GM19238 (cell line): ENCODE results near the gene NME3.

Experiments
- DNase-seq: peaks from one replicate; pipeline ENCODE4 v3.0.0; 2011; ENCODE audit warnings: low spot score; ENCODE audit not compliant: insufficient read length

NME3 gene

DNA sequence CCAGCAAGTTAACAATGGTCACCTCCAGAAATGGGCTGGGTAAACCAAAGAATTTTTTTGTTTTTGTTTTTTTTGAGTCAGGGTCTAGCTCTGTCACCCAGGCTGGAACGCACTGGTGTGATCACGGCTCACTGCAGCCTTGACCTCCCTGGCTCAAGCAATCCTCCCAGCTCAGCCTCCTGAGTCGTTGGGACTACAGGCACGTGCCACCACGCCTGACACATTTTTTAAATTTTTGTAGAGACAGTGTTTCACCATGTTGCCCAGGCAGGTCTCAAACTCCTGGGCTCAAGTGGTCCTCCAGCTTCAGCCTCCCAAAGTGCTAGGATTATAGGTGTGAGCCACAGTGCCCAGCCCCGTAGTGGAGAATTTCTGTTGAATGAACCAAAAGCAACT, 9.3 kb upstream of the NME3 start:
- DNase-seq, result no peak

DNA sequence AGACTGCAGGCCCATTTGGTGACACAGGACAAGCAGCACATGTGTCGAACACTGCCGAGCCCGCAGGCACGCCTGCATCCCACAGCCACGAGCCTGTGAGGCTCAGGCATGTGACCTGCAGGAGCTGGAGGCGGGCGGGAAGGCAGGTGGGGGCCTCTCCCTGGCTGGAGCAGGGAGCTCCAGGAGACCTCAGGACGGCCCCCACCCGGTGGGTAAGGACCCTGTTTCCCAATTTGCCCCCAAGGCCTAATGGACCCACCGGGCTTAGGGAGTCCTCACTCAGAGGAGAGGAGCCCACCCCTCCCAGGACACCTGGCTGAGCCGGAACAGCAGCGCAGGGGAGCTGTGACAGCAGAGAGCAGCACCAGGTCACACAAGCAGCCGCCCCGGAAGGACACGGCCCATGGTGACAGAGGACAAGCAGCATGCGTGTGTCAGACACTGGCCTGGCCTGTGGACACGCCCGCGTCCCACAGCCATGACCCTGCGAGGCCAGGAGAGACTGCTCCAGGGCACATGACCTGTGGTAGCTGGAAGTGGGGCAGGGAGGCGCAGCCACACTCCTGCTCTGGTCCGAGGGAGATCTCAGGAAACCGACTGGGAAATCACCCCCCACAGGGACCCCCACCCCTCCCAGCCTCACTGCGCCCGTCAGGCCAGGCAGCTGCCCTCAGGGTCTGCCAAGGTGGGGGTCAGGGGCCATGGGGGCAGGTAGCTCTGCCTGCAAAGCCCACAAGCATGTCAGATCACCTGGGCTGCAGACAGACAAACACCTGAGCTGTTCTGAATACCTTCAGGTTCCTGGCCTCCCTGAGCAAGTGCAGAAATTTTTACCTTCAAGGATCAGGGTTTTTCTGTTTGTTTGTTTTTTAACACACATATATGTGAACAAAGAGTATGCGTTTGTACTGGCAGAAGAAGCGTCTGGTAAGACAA, 8.7 kb upstream of the NME3 start:
- no peak for DNase-seq

GRCh38 chr16:1779234-1779701, 7.9 kb upstream of the NME3 start:
- DNase-seq, result no peak

DNA sequence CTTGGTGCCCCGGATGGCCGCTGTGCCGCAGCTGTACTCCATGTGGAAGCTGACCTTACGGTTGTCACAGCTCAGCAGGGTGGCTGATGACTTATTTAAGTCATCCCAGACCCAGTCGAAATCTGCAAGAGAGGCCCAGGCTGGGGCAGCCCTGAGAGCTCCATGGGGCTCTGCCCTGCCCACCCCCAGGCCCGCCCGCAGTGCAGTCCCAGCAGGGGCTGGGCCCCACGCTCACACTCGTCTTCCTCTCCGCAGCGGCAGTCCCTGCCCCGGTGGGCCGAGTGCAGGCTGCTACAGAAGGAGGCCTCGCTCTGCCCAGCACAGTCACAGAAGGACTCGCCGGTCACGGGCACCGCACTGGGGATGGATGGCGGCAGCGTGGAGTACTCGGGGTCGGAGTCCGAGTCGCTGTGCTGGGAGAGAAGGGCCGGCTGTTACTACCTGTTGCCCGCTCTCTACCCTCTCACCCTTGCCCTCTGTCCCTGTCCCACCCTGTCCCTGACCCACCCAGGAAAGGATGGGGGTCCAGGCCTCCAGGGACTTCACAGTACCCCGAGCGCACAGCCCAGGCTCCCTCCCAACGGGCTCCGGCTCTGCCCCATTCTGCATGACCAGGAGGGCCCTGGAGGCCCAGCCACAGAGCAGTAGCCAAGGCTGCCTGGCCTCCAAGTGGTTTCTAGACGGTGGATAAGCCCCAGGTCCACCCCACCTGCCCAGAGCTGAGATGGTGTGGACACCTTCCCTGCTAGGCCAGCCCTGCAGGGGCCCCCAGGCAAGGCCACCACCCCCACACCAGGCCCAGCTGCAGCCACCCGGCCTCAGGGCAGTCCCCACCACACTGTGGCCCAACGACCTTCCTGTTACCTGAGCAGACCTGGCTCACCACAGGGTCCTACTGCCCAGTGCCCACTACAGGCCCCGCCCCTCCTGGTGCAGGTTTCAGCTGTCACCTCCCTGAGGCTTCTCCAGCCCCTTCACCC, 7.1 kb upstream of the NME3 start:
- no peak for DNase-seq

GRCh38 chr16:1777375-1778199, 6.2 kb upstream of the NME3 start:
- DNase-seq, result no peak

DNA sequence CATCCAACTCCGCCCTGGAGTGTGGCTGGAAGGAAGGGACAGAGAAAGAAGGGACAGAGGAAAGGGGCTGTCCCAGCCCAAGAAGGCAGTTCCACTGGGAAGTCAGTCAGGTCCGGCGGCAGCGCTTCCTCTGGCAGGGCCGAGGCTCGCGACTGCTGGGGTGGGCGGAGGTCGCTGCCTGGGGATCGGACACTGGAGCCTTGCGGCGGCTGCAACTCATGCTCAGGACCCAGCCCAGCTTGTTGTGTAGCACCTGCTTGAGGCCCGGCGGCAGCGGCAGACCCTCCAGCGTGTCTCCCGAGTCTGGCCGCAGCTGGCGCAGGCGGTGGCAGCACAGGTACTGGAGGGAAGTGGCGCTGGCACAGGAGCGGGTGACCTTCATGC, 5.6 kb upstream of the NME3 start:
- DNase-seq, result no peak

DNA sequence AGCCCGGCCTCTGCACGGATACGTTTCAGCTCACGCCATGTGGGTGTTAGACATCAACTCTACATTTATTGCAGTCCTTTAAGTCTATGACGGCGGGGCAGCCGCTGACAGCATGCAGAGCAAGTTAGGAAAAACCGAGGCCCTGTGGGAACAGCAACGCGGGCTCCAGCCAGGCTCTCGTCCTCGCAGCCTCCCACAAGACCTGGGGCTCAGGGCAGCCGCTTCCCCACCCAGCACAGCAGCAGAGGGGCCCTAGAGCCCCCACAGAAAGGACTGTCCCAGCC, 5.3 kb upstream of the NME3 start:
- no peak for DNase-seq

GRCh38 chr16:1775846-1776671, 4.7 kb upstream of the NME3 start:
- DNase-seq, result no peak

DNA sequence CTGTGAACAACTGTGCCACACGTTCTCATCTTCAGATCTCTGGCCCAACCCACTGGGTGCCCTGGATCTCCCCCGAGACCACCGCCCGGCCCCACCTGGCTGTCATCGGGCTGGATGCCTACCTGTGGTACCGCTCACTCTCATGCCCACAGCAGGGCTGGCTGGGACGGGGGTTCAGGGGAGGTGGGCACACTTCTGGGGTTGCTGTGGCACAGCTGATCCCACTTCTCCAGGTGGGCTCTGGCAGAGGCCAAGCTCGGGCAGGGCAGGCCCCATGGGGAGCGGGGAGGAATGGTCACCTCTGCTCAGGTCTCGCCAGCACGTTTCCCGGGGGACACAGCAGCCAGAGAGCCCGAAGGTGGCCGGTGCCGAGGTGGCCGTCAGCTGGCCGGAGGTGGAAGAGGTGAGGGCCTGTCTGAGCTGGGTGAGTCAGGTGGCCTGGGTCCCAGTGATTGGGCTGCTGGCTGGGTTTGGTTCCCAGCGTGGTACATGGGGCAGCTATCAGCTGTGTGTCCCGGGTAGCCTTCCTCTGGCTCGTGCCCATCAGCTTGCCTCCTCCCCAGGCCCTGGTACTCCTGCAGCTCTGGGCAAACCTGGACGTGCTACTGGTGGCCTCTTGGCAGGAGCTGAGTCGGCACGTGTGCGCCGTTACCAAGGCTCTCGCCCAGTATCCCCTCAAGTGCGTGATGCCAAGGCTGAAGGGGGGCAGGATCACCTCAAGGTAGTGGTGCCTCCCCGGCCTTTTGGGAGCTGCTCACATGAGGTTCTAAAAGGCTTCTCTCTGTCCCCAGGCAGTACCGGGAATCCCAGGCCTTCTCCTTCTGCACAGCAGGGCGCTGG, 3.9 kb upstream of the NME3 start:
- DNase-seq, result no peak

DNA sequence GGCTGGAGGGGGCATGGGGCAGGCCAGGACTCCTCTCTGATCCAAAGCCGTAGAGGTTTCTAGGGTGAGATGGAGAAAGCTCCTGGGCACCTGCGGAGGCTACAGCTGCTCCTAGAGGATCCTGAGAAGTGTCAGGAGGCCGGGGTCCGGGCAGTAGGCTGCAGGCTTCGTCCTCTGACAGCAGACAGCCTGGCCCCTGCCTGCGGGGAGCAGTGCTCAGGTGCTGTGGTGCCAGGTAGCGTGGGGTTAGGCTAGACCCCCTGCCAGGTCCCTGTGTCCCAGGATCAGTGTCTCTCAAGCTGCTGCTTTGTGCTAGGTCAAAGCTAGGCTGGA, 3.1 kb upstream of the NME3 start:
- DNase-seq, result no peak

DNA sequence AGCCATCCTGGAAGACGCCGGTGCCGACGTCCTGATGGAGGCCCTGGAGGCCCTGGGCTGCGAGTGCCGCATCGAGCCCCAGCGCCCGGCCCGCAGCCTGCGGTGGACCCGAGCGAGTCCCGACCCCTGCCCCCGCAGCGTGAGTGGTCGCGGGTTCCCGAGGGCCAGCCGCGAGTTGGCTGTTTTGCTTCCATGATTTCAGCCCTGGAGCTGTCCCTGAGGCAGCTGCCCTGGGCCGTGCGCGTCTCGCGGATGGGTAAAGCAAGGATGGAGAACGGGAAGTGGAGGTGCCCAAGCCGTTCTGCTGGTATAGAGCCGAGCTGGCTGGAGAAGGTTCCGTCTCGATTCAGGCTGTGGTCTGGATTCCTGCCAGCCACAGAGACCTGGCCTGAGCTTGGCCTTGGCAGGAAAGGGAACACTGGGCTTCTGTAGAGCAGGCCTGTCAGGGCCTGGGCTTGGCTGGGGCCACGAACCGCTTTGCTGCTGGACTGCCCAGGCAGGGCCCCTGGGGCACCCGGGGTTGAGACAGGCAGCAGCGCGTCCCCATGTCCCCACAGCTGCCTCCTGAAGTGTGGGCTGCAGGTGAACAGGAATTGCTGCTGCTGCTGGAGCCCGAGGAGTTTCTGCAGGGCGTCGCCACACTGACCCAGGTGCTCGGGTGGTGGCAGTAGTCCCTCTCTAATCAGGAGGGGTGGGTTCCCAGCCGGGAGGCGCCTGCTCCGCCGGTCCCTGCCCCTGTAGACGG, 2.5 kb upstream of the NME3 start:
- no peak for DNase-seq

DNA sequence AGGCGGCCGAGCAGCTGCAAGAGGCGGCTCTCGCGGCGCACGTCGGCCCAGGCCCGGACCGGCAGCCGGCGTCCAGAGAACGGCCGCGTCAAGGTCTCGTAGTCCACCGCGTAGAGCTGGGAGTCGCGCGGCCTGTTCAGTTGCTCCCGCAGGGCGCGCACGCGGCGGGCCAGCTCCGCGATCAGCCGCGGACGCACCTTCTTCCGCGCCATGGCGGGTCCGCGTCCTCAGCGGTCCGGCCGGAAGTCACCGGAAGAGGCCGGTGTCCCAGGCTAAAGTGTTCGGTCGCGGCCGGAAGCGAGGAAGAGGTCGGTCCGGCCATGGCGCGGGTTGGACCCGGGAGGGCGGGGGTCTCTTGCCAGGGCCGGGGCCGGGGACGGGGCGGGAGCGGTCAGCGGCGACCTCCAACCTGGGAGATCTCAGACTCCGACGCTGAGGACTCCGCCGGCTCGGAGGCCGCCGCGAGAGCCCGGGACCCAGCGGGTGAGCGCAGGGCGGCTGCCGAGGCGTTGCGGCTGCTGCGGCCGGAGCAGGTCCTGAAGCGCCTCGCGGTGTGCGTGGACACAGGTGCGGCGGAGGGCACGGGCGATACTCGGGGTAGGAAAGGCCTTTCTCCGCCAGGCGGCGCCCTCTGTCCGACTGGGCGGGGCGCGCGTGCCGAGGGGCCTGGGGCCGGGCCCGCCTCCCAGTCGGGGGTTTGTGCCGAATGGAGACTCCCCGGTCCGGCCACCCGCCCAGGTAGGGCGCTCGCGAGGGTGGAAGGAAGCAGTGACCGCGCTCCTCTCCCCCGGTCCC, 1.8 kb upstream of the NME3 start, which contains the start of gene MRPS34:
MRPS34 (minus strand) TSS at position 227 of the 795 bp plus-strand sequence; CDS start at position 212, 15 bp downstream.
- DNase-seq, result peak; percentile 89

- DNase-seq, result peak; percentile 54
Measured at GRCh38 chr16:1772362-1772907, 1.1 kb upstream of the NME3 start, which contains the start of gene EME2. Gene EME2, plus strand, starts transcription at chr16:1772810. Its CDS starts 418 bp downstream, at chr16:1773228.

GRCh38 chr16:1771864-1772361, 570 bp upstream of the NME3 start:
- DNase-seq, result no peak

DNA sequence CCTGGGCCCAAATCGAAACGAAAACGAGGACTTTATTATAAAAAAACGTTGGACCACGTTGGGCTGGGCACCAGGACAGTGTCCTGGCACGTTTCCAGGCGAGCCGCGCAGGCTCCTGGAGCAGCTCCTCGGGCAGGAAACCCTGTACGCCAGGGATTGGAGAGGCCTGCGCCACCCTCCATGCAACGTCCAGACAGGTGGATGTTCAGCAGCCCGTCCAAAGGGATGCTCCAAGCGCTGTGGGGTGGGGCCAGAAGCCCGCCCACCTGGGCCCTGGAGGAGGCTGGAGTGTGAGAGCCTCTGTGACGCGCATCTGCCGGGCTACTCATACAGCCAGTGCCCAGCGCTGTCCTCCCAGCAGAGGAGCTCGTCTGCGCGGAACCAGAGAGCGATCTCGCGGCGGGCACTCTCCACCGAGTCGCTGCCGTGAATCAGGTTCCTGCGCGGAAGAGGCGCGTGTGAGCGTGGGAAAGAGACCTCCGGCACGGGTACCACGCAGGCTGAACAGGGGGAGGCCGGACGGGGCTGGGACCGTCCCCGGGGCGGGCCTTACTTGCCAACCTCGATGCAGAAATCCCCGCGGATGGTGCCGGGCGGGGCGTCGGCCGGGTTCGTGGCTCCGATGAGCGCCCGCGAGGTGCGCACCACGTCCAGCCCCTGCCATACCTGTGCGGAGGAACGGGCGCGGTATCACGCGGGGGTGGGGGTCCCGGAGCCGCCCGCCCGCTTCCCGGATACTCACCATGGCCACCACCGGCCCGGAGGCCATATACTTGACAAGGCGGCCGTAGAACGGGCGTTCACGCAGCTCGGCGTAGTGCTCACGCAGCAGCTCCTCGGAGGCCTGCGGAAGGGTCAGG, 785 bp downstream of the NME3 start:
- peak; percentile 69 for DNase-seq
